Thoracic aorta (tissue), 2 donors: ENCODE data around the gene COL13A1. TPM values are rescaled to one million over a fixed set of nuclear protein-coding genes. Genes with fewer than 3 reads are reported as not detected.

ENCODE experiments used
- ATAC-seq: fragments of 150-250 bp; one replicate; pipeline ENCODE4 v1.8.0; 2017; ENCODE audit warnings: low read depth; ENCODE audit not compliant: insufficient number of reproducible peaks, low FRiP score
- DNase-seq: peaks from one replicate; pipeline ENCODE4 v3.0.0-alpha.2; 2020; ENCODE audit warnings: low spot score
- H3K27ac ChIP-seq, 2 donors: fragments of 200-600 bp; sonication (generic); 1 replicate in 1 of 2; 2 replicates in 1 of 2; pipeline ENCODE4 v1.5.1; 2016; ENCODE audit warnings: mild to moderate bottlenecking in 2 of 2, moderate library complexity in 2 of 2
- H3K27me3 ChIP-seq: fragments of 200-600 bp; sonication (generic); replicated peaks from 2 replicates; pipeline ENCODE4 v1.6.0; 2016; ENCODE audit warnings: mild to moderate bottlenecking; ENCODE audit not compliant: insufficient read depth
- H3K36me3 ChIP-seq: fragments of 200-600 bp; sonication (generic); one replicate; pipeline ENCODE4 v1.5.1; 2016
- H3K4me1 ChIP-seq, 2 donors: fragments of 200-600 bp; sonication (generic); 1 replicate in 1 of 2; 2 replicates in 1 of 2; pipeline versions ENCODE4 v1.5.1 to v1.6.0; 2016; ENCODE audit warnings: low read depth in 2 of 2, mild to moderate bottlenecking in 1 of 2; ENCODE audit not compliant: control insufficient read depth in 1 of 2
- H3K4me3 ChIP-seq: fragments of 200-600 bp; sonication (generic); 2 replicates; pipeline ENCODE4 v1.5.1; 2016; ENCODE audit warnings: mild to moderate bottlenecking
- H3K9me3 ChIP-seq: fragments of 200-600 bp; sonication (generic); 2 replicates; pipeline ENCODE4 v1.5.1; 2016
- CTCF ChIP-seq: fragments of 200-600 bp; sonication (generic); IDR thresholded peaks from one replicate; pipeline ENCODE4 v1.5.1; 2019; ENCODE audit warnings: antibody characterized with exemption
- total RNA-seq, 2 donors: library from RNA; depleted of rRNA; stranded (reverse); fragments of >200 nt; gene quantifications; one replicate each; pipeline versions ENCODE4 v1.1.0 to v1.2.3, GENCODE V29; 2016

Gene COL13A1
- total RNA-seq, 2 donors from 2014 or later = 23.1 to 34.1 TPM

GRCh38 chr10:69838418-69838817, 36.7 kb downstream of the COL13A1 start:
- TF ChIP-seq CTCF = no peak
- no peak overlapping the region for H3K27ac ChIP-seq
- H3K36me3 ChIP-seq = no peaks in the 10 kb centered on the region
- no peak overlapping the region for H3K4me3 ChIP-seq
- H3K27me3 ChIP-seq = no peaks in the 10 kb centered on the region
- DNase-seq (no peak), ATAC-seq (no peak)
- no peaks in the 10 kb centered on the region for H3K9me3 ChIP-seq
- H3K4me1 ChIP-seq = no peaks in the 10 kb centered on the region

- Histone ChIP-seq H3K36me3 (no peaks in the 10 kb centered on the region), H3K27ac (no peak overlapping the region)
- no peak for TF ChIP-seq CTCF
Observed at GRCh38 chr10:69838853-69839252, 37.1 kb downstream of the COL13A1 start.

DNA sequence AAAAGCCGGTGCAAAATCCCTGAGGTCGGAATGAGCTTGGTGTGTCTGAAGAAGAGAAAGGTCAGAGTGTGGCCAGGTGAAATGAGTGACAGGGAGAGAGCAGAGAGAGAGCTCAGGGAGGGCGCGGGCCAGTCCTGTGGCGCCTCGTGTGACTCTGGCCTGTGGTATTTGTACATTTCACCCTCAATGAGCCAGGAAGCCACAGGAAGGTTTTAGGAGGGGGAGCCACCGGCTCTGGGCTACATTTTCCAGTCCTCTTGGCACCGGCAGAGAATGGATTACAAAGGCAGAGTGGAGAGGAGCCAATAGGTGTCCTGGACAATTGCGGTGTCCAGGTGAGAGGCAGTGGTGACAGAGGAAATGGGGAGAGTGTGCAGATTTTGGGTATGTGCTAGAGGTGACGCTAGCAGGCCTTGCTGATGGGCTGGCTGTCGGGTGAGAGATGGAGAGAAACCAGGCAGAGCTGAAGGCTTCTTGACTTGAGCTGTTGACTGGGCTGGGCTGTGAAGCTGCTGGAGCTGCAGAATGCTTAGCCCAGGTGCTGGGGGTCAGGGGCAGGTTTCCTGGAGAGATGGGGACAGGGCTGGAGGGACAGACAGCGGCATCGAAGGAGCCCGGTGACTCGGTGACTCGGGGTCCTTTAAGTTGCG, 38.1 kb downstream of the COL13A1 start:
- ATAC-seq = no peak
- no peak overlapping the region for H3K4me3 ChIP-seq
- no peak for DNase-seq
- H3K27ac ChIP-seq = no peak overlapping the region
- H3K4me1 ChIP-seq = no peaks in the 10 kb centered on the region
- no peak for TF ChIP-seq CTCF
- no peaks in the 10 kb centered on the region for H3K27me3 ChIP-seq
- H3K9me3 ChIP-seq = no peaks in the 10 kb centered on the region
- no peaks in the 10 kb centered on the region for H3K36me3 ChIP-seq

More at GRCh38 chr10:69838853-69839252, 37.1 kb downstream of the COL13A1 start:
- Histone ChIP-seq H3K27me3 (no peaks in the 10 kb centered on the region), H3K4me1 (no peaks in the 10 kb centered on the region), H3K9me3 (no peaks in the 10 kb centered on the region), H3K4me3 (no peak overlapping the region)
- ATAC-seq (no peak), DNase-seq (no peak)

GRCh38 chr10:69840773-69841172, 39.1 kb downstream of the COL13A1 start:
- Histone ChIP-seq H3K27ac (no peak overlapping the region), H3K27me3 (no peaks in the 10 kb centered on the region), H3K4me1 (peaks cover 0 to 5% of the 10 kb centered on the region in 2 donors), H3K9me3 (no peaks in the 10 kb centered on the region), H3K4me3 (no peak overlapping the region), H3K36me3 (no peaks in the 10 kb centered on the region)
- ATAC-seq = no peak
- TF ChIP-seq CTCF = no peak
- DNase-seq = no peak

GRCh38 chr10:69842020-69842419, 40.3 kb downstream of the COL13A1 start:
- H3K4me1 ChIP-seq = peaks cover 0 to 9% of the 10 kb centered on the region in 2 donors
- no peaks in the 10 kb centered on the region for H3K27me3 ChIP-seq
- TF ChIP-seq CTCF = no peak
- ATAC-seq (no peak), DNase-seq (no peak)
- H3K36me3 ChIP-seq = no peaks in the 10 kb centered on the region
- no peak overlapping the region for H3K4me3 ChIP-seq
- H3K9me3 ChIP-seq = no peaks in the 10 kb centered on the region
- H3K27ac ChIP-seq = no peak overlapping the region
